ENCODE data around the gene GPC6. TPM values are rescaled to one million over a fixed set of nuclear protein-coding genes. Genes with fewer than 3 reads are reported as not detected.

The GPC6 gene
- total and polyA plus RNA-seq, 9 of the 15 experiments (the other 6 are each of a cell fraction or from before 2014, with no cell fraction given): under 0.01 to 0.20 (median 0.01) TPM; not detected in 4

DNA sequence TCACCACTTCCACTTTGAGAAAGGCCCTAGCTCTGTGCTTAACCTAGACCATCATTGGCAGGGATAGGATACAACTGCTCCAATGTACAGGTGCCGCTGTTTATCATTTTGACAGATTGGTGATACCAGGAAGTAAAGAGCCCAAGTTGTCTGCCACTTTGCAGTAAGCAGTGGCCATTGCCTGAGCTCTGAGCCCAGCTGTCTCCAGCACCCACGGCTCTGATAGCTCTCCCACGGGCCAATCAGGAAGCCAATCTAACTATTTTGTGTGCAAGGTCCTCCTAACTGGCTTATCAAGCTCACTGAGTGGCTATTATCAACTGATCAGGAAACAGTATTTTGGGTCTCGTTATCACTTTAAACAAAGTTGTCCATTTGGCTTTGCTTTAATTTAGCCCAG, 1071.7 kb downstream of the GPC6 start:
- H2AFZ ChIP-seq (ENCODE audit: low read depth, low read length): no peak overlapping the region
- no peaks in the 10 kb centered on the region for H4K20me1 ChIP-seq (replicated peaks; ENCODE audit: control insufficient read depth, insufficient read depth, low read length)
- ATAC-seq: no peak
- intact Hi-C loops (cut with micrococcal nuclease) (no loop called here), in situ Hi-C loops (cut with MboI) (no loop called here)
- no peaks in the 10 kb centered on the region for H3K9me1 ChIP-seq (ENCODE audit: control insufficient read depth, insufficient read depth, low read length)
- H3K4me3 ChIP-seq: no peak overlapping the region
- no peak overlapping the region for H3K27ac ChIP-seq (ENCODE audit: extremely low read depth, low read depth, low read length)
- H3K9me3 ChIP-seq (replicated peaks; ENCODE audit: control insufficient read depth, insufficient read depth, low read depth, low read length): no peaks in the 10 kb centered on the region
- H3K27me3 ChIP-seq (ENCODE audit: control insufficient read depth in 2 of 2, insufficient read depth in 2 of 2, low read length in 2 of 2): no peaks in the 10 kb centered on the region
- H3K79me2 ChIP-seq (ENCODE audit: control insufficient read depth, insufficient read depth, low read length): no peaks in the 10 kb centered on the region
- CTCF ChIA-PET (ENCODE audit: low intra/inter-chr PET ratio): no interaction called here
- no peaks in the 10 kb centered on the region for H3K4me1 ChIP-seq (replicated peaks in 1 of 2; ENCODE audit: control insufficient read depth in 2 of 2, insufficient read depth in 2 of 2, low read length in 2 of 2)
- WGBS (ENCODE audit: insufficient coverage, low coverage, missing lambda C conversion rate): 3% methylated on average over 4 of the region's 4 CpGs
- POLR2A ChIA-PET: no interaction called here
- FAIRE-seq: no peak
- H3K9ac ChIP-seq (ENCODE audit: insufficient read depth in 1 of 2, low read depth in 2 of 2, low read length in 2 of 2): no peak overlapping the region
- no peak for DNase-seq (ENCODE audit: extremely low read depth in 1 of 4, low spot score in 3 of 4)
- H3K36me3 ChIP-seq (ENCODE audit: control insufficient read depth, insufficient read depth, low read length): no peaks in the 10 kb centered on the region
- no peak overlapping the region for H3K4me2 ChIP-seq (ENCODE audit: insufficient read depth, low read length)
- BruUV-seq (replicated peaks): no TSS peak
- TF ChIP-seq NCOA1 (IDR thresholded peaks at IDR 0.05; ENCODE audit: low read depth): no peak
- no peak for TF ChIP-seq HDAC8 (tag; IDR thresholded peaks at IDR 0.05)
- TF ChIP-seq FOS (IDR thresholded peaks at IDR 0.05; ENCODE audit: extremely low read depth, insufficient read length): no peak
- no peak for TF ChIP-seq ZNF740 (CRISPR knock-in tag; IDR thresholded peaks at IDR 0.05)
- TF ChIP-seq ZNF740 (tag; IDR thresholded peaks at IDR 0.05): no peak
- TF ChIP-seq CREBBP (IDR thresholded peaks at IDR 0.05; ENCODE audit: low read depth, low read length): no peak
- no peak for TF ChIP-seq TARDBP (IDR thresholded peaks at IDR 0.05)
- TF ChIP-seq RHOXF2B (CRISPR knock-in tag; conservative IDR thresholded peaks at IDR 0.05): no peak
- TF ChIP-seq SPI1 (IDR thresholded peaks at IDR 0.05; ENCODE audit: borderline replicate concordance, low read depth, low read length): no peak
- TF ChIP-seq ZNF639 (CRISPR knock-in tag; conservative IDR thresholded peaks at IDR 0.05 in 1 of 2, IDR thresholded peaks at IDR 0.05 in 1 of 2): no peak
- no peak for TF ChIP-seq ZNF76 (CRISPR knock-in tag; IDR thresholded peaks at IDR 0.05; ENCODE audit: borderline replicate concordance)
- TF ChIP-seq BCOR (IDR thresholded peaks at IDR 0.05): no peak
- TF ChIP-seq, protein P1, sequence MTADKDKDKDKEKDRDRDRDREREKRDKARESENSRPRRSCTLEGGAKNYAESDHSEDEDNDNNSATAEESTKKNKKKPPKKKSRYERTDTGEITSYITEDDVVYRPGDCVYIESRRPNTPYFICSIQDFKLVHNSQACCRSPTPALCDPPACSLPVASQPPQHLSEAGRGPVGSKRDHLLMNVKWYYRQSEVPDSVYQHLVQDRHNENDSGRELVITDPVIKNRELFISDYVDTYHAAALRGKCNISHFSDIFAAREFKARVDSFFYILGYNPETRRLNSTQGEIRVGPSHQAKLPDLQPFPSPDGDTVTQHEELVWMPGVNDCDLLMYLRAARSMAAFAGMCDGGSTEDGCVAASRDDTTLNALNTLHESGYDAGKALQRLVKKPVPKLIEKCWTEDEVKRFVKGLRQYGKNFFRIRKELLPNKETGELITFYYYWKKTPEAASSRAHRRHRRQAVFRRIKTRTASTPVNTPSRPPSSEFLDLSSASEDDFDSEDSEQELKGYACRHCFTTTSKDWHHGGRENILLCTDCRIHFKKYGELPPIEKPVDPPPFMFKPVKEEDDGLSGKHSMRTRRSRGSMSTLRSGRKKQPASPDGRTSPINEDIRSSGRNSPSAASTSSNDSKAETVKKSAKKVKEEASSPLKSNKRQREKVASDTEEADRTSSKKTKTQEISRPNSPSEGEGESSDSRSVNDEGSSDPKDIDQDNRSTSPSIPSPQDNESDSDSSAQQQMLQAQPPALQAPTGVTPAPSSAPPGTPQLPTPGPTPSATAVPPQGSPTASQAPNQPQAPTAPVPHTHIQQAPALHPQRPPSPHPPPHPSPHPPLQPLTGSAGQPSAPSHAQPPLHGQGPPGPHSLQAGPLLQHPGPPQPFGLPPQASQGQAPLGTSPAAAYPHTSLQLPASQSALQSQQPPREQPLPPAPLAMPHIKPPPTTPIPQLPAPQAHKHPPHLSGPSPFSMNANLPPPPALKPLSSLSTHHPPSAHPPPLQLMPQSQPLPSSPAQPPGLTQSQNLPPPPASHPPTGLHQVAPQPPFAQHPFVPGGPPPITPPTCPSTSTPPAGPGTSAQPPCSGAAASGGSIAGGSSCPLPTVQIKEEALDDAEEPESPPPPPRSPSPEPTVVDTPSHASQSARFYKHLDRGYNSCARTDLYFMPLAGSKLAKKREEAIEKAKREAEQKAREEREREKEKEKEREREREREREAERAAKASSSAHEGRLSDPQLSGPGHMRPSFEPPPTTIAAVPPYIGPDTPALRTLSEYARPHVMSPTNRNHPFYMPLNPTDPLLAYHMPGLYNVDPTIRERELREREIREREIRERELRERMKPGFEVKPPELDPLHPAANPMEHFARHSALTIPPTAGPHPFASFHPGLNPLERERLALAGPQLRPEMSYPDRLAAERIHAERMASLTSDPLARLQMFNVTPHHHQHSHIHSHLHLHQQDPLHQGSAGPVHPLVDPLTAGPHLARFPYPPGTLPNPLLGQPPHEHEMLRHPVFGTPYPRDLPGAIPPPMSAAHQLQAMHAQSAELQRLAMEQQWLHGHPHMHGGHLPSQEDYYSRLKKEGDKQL (CRISPR knock-in tag; IDR thresholded peaks at IDR 0.05; ENCODE audit: borderline replicate concordance): no peak
- TF ChIP-seq HMG20A (CRISPR knock-in tag; conservative IDR thresholded peaks at IDR 0.05): no peak
- TF ChIP-seq, protein P2, sequence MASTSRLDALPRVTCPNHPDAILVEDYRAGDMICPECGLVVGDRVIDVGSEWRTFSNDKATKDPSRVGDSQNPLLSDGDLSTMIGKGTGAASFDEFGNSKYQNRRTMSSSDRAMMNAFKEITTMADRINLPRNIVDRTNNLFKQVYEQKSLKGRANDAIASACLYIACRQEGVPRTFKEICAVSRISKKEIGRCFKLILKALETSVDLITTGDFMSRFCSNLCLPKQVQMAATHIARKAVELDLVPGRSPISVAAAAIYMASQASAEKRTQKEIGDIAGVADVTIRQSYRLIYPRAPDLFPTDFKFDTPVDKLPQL (IDR thresholded peaks at IDR 0.05; ENCODE audit: extremely low read depth, insufficient read length): no peak
- no peak for TF ChIP-seq MAFF (IDR thresholded peaks at IDR 0.05; ENCODE audit: low read length)
